GM18858 (cell line): ENCODE results near the gene NNMT.

Experiments used
- ATAC-seq: cut with Tn5 transposase; IDR thresholded peaks from one replicate; pipeline ENCODE4 v1.9.1; 2021; ENCODE audit not compliant: unreplicated experiment

NNMT gene

GRCh38 chr11:114344494-114344893 lies 48.3 kb downstream of the NNMT start:
- ATAC-seq, result no peak

GRCh38 chr11:114345575-114346222 lies 49.5 kb downstream of the NNMT start:
- ATAC-seq, result no peak

- ATAC-seq, result no peak
Measured at GRCh38 chr11:114346709-114347141, 50.5 kb downstream of the NNMT start.

GRCh38 chr11:114348200-114349191 lies 52.3 kb downstream of the NNMT start:
- ATAC-seq, result no peak

DNA sequence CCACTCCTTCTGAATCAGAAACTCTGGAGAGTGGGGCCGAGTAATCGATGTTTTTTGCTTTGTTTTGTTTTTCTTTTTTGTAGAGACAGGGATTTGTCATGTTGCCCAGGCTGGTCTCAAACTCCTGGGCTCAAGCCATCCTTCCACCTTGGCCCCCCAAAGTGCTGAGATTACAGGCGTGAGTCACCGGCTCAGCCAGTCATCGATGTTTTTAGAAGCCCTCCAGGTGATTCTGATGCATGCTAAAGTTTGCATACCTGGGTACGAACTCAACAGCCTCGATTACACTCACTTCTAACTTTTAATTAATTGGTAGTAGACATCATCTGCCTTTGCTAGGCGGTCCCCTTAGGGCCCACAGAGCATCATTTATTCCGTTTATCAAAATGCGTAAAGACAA lies 53.8 kb downstream of the NNMT start:
- ATAC-seq, result no peak

GRCh38 chr11:114353443-114353842 lies 57.2 kb downstream of the NNMT start:
- ATAC-seq, result no peak

DNA sequence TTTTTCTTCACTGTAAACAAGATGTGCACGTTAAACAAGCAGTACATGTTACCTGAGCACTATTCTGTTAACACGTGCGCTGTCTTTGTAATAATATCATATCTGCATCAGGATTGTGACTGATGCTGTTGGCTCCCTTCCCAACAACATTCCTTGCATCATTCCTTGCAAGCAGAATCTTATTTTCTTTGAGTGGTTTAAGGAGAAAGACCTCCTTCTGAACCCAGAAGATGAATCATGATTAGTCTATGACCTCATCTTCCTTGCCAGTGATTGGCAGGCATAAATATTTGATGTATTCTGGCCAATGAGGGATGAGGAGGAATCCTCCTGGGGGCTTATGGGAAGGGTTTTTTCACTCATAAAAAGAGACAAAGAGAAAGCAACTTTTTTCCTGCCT lies 57.9 kb downstream of the NNMT start:
- no peak for ATAC-seq

GRCh38 chr11:114358716-114359115 lies 62.5 kb downstream of the NNMT start:
- no peak for ATAC-seq

DNA sequence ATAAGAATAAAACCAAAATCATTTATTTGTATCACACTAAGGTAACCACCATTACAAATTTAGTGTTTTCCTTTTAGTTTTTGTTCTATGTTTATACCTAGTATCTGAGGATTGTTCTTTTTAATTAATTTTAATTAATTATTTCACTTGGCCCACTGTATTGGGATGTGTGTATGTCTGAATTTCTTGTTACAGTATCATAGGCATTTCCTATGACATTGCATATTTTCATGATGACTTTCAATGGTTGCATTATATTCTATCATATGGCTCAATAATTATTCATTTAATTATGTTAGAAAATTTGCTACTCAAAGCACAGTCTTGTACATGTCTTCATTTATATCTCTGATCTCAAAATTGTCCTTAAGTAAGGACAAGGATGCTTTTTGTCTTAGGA lies 63.1 kb downstream of the NNMT start:
- no peak for ATAC-seq

- ATAC-seq, result no peak
Measured at GRCh38 chr11:114362326-114362725, 66.1 kb downstream of the NNMT start.

GRCh38 chr11:114362958-114363357 lies 66.8 kb downstream of the NNMT start:
- ATAC-seq, result no peak
